Measurements from ENCODE around the gene IL10.
"Not testable (repeated sequence)": the region's sequence is repeated elsewhere in the genome, so short reads cannot be mapped to it uniquely, and the experiment has no call there.

The IL10 gene

GRCh38 chr1:206792939-206793607, 20.8 kb upstream of the IL10 start:
- peak; percentile 20 for DNase-seq

- no peak for DNase-seq
Measured at GRCh38 chr1:206790502-206791250, 18.4 kb upstream of the IL10 start.

- DNase-seq = no peak
Measured at GRCh38 chr1:206788487-206789050, 16.3 kb upstream of the IL10 start.

- no peak for DNase-seq
Measured at GRCh38 chr1:206787891-206788290, 15.6 kb upstream of the IL10 start.

GRCh38 chr1:206786212-206786886, 14.1 kb upstream of the IL10 start:
- no peak for DNase-seq

GRCh38 chr1:206785182-206785765, 13.0 kb upstream of the IL10 start:
- DNase-seq = no peak

- peak; percentile 18 for DNase-seq
Measured at GRCh38 chr1:206784471-206784903, 12.2 kb upstream of the IL10 start.

- DNase-seq = no peak
Measured at GRCh38 chr1:206783506-206783905, 11.2 kb upstream of the IL10 start.

GRCh38 chr1:206782448-206782847, 10.2 kb upstream of the IL10 start:
- no peak for DNase-seq

GRCh38 chr1:206779638-206780037, 7.3 kb upstream of the IL10 start:
- no peak for DNase-seq

- not testable (repeated sequence) for DNase-seq
Measured at GRCh38 chr1:206778911-206779310, 6.6 kb upstream of the IL10 start.

- DNase-seq = no peak
Measured at GRCh38 chr1:206778031-206778430, 5.7 kb upstream of the IL10 start.

GRCh38 chr1:206776229-206776628, 3.9 kb upstream of the IL10 start:
- DNase-seq = no peak

GRCh38 chr1:206774093-206774492, 1.8 kb upstream of the IL10 start:
- DNase-seq = no peak

GRCh38 chr1:206771338-206771692, 979 bp downstream of the IL10 start:
- DNase-seq = no peak

- no peak for DNase-seq
Measured at GRCh38 chr1:206770531-206771337, 1.6 kb downstream of the IL10 start, which contains the start of gene IL19. TSS of gene IL19 (plus strand) at chr1:206770773. CDS start at chr1:206836663, 65,890 bp downstream.

GRCh38 chr1:206769304-206769731, 3.0 kb downstream of the IL10 start:
- DNase-seq = no peak

- DNase-seq = no peak
Measured at GRCh38 chr1:206768472-206769303, 3.6 kb downstream of the IL10 start.

GRCh38 chr1:206766251-206766856, 5.9 kb downstream of the IL10 start:
- DNase-seq = no peak

GRCh38 chr1:206765771-206766170, 6.5 kb downstream of the IL10 start:
- not testable (repeated sequence) for DNase-seq

All from GOT3 (cell line).